Left ventricle myocardium inferior (tissue), 1 donor: Measurements from ENCODE around the gene SMG7. TPM values are rescaled to one million over a fixed set of nuclear protein-coding genes. Genes with fewer than 3 reads are reported as not detected.

ENCODE experiments used
- DNase-seq: peaks from one replicate; pipeline ENCODE4 v3.0.0-alpha.2; 2020
- H3K27ac ChIP-seq: fragments of 200-600 bp; replicated peaks from 2 replicates; pipeline ENCODE4 v1.8.0; 2021
- H3K27me3 ChIP-seq: fragments of 200-600 bp; 2 replicates; pipeline ENCODE4 v1.8.0; 2021; ENCODE audit warnings: low read depth
- H3K36me3 ChIP-seq: fragments of 200-600 bp; 2 replicates; pipeline ENCODE4 v1.8.0; 2021
- H3K4me1 ChIP-seq: fragments of 200-600 bp; 2 replicates; pipeline ENCODE4 v1.8.0; 2021
- H3K4me3 ChIP-seq: fragments of 200-600 bp; 2 replicates; pipeline ENCODE4 v1.8.0; 2021; ENCODE audit warnings: mild to moderate bottlenecking, moderate library complexity
- H3K9me3 ChIP-seq: fragments of 200-600 bp; replicated peaks from 2 replicates; pipeline ENCODE4 v1.8.0; 2021
- intact Hi-C: fragments of 100-400 bp; cut with micrococcal nuclease; formaldehyde crosslinking; loops from one replicate; pipeline ENCODE4 v1.11.0; 2022
- total RNA-seq: library from RNA; stranded (reverse); fragmentation: NEBNext Ultra II Directional; extraction: Animal tissue kit (Norgen Biotek cat#: 25700); gene quantifications from one replicate; pipeline ENCODE4 v1.2.1, GENCODE V29; 2021
- TF ChIP-seq, protein P1 (sequence below): fragments of 200-600 bp; IDR thresholded peaks from 2 replicates; pipeline ENCODE4 v1.8.0; 2021; ENCODE audit warnings: antibody characterized with exemption, mild to moderate bottlenecking, borderline replicate concordance
- donor health status: DM: no; HTN: yes; CAD: no; lungs with severe emphysema.

SMG7 gene
- total RNA-seq, 1 donor from 2014 or later: 41.6 TPM

DNA sequence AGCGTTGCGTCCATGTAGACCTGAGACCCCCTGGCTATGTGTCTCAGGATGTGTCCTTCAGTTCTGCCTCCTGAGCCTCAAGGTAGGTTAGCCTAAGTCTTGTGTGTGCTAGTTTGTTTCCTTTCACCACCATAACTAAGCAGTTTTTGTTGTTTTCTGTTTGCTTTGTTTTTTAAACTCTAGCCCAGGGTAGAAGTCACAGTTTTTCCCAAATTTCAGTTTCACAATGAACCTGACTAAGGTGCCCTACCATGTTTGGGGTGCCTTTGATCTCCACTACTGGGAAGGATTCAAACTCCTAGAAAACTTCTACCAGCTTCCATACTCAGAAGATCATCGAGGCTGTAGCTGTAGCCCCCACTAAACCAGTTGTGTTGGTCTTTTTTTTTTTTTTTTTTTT, 14.8 kb upstream of the SMG7 start:
- TF ChIP-seq, protein P1, sequence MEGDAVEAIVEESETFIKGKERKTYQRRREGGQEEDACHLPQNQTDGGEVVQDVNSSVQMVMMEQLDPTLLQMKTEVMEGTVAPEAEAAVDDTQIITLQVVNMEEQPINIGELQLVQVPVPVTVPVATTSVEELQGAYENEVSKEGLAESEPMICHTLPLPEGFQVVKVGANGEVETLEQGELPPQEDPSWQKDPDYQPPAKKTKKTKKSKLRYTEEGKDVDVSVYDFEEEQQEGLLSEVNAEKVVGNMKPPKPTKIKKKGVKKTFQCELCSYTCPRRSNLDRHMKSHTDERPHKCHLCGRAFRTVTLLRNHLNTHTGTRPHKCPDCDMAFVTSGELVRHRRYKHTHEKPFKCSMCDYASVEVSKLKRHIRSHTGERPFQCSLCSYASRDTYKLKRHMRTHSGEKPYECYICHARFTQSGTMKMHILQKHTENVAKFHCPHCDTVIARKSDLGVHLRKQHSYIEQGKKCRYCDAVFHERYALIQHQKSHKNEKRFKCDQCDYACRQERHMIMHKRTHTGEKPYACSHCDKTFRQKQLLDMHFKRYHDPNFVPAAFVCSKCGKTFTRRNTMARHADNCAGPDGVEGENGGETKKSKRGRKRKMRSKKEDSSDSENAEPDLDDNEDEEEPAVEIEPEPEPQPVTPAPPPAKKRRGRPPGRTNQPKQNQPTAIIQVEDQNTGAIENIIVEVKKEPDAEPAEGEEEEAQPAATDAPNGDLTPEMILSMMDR: no peak
- DNase-seq: no peak
- Histone ChIP-seq H3K27me3 (no peaks in the 10 kb centered on the region), H3K9me3 (no peaks in the 10 kb centered on the region), H3K4me3 (no peak overlapping the region), H3K27ac (no peak overlapping the region), H3K4me1 (no peaks in the 10 kb centered on the region), H3K36me3 (no peaks in the 10 kb centered on the region)
- intact Hi-C loops: no loop called here

DNA sequence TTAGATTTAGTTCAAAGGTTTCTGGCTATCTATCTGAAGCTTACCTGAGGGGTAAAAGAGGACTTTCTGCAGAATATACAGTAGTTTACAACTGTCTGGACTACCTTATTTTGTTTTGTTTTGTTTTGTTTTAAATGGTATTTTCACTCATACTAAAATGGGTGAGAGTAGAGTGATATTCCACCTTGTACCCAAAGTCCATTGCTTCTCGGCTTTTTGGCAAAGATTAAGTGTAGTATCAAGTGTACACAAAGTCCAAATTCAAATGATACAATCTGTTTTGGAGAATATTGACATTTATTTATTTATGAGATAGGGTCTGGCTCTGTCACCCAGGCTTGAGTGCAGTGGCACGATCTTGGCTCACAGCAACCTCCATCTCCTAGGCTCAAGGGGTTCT, 11.7 kb upstream of the SMG7 start:
- Histone ChIP-seq H3K4me1 (no peaks in the 10 kb centered on the region), H3K27ac (no peak overlapping the region), H3K36me3 (no peaks in the 10 kb centered on the region), H3K9me3 (no peaks in the 10 kb centered on the region), H3K27me3 (no peaks in the 10 kb centered on the region), H3K4me3 (no peak overlapping the region)
- TF ChIP-seq, protein P1: no peak
- intact Hi-C loops: loop anchor here (10.0 kb wide), 1 partner anchor 144 kb away; no protein-coding TSS in a partner anchor
- no peak for DNase-seq

DNA sequence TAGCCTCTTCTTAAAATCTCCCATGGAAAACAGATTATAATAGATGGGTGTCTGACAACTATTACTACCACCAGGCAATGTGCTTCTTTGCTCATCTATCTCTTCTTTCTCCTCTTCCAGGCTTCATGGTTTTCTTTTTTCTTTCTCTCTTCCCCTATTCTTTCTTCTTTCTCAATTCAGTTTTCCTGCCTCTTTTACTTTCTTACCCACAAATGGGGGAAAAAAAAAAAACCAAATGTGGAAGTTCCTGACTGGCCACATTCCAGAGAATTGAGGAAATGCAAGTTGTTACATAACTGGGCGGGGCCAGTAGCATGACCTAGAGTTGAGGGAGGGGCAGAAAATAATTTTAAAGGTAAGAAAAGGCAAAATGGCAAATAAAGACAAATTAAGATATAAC, 10.9 kb upstream of the SMG7 start:
- H3K9me3 ChIP-seq: no peaks in the 10 kb centered on the region
- H3K4me1 ChIP-seq: no peaks in the 10 kb centered on the region
- no peak overlapping the region for H3K27ac ChIP-seq
- H3K4me3 ChIP-seq: no peak overlapping the region
- TF ChIP-seq, protein P1: no peak
- no peak for DNase-seq
- intact Hi-C loops: loop anchor here (10.0 kb wide), 1 partner anchor 143 kb away; no protein-coding TSS in a partner anchor
- H3K27me3 ChIP-seq: no peaks in the 10 kb centered on the region
- no peaks in the 10 kb centered on the region for H3K36me3 ChIP-seq

DNA sequence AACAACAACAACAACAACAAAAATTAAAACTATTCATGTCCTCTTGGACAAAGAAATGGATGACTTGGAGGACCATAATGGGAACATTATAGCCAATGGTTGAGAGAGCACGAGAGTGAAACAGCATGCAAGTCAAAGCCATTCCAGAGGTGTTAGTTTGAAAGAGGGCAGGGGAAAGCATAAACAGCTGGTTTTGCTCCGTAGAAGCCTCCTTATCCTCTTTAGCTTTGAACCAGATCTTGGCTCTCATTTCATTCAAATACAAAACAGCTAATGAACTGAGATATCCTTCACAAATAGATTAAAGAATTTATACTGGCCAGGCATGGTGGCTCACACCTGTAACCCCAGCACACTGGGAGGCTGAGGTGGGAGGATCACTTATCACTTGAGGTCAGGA, 8.7 kb upstream of the SMG7 start:
- Histone ChIP-seq H3K27ac (no peak overlapping the region), H3K27me3 (no peaks in the 10 kb centered on the region), H3K4me3 (no peak overlapping the region), H3K4me1 (no peaks in the 10 kb centered on the region), H3K36me3 (no peaks in the 10 kb centered on the region), H3K9me3 (no peaks in the 10 kb centered on the region)
- DNase-seq: no peak
- intact Hi-C loops: loop anchor here (10.0 kb wide), 1 partner anchor 141 kb away; no protein-coding TSS in a partner anchor
- TF ChIP-seq, protein P1: no peak

DNA sequence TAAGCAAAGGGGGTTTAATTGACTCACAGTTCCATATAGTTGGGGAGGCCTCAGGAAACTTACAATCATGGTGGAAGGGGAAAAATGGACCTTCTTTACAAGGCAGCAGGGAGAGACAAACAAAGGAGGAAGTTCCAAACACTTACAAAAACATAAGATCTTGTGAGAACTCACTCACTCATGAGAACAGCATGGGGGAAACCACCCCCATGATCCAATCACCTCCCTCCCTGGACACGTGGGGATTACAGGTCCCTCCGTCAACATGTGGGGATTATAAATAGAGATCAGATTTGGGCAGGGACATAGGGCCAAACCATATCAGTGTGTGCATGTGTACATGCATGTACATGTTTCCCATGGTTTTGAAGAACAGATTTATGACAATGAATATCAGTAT, 5.5 kb upstream of the SMG7 start:
- no peaks in the 10 kb centered on the region for H3K9me3 ChIP-seq
- TF ChIP-seq, protein P1: no peak
- intact Hi-C loops: loop anchor here (10.0 kb wide), 1 partner anchor 138 kb away; no protein-coding TSS in a partner anchor
- peaks cover 15% of the 10 kb centered on the region for H3K4me1 ChIP-seq
- no peaks in the 10 kb centered on the region for H3K27me3 ChIP-seq
- no peak overlapping the region for H3K4me3 ChIP-seq
- no peaks in the 10 kb centered on the region for H3K36me3 ChIP-seq
- no peak overlapping the region for H3K27ac ChIP-seq
- DNase-seq: no peak

DNA sequence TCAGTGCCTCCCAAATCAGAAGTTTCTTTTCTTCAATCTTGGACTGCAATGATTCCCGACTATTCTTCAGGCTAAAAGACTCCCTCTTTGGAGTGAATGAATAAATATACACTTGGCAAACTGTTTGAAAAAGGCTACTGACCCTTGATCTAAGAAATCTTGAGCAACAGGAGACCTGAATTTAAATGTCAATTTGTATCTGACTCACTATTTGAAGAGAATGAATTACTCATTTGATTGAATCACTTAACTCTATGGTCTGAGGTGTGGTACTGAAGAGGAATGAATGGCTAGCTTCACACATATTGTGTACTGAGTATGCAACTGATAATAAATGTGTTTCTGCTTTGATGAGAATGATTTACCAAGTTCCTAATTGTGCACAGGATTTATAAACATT, 4.6 kb upstream of the SMG7 start:
- TF ChIP-seq, protein P1: no peak

More for the DNA sequence above, 4.6 kb upstream of the SMG7 start:
- no peak for DNase-seq
- intact Hi-C loops: loop anchor here (10.0 kb wide), 1 partner anchor 137 kb away; no protein-coding TSS in a partner anchor
- no peaks in the 10 kb centered on the region for H3K9me3 ChIP-seq
- H3K4me3 ChIP-seq: no peak overlapping the region
- H3K36me3 ChIP-seq: no peaks in the 10 kb centered on the region
- H3K27me3 ChIP-seq: no peaks in the 10 kb centered on the region
- no peak overlapping the region for H3K27ac ChIP-seq
- H3K4me1 ChIP-seq: peaks cover 19% of the 10 kb centered on the region
